GM21528 (cell line): ENCODE measurements around the gene CHRM4.
A peak's percentile ranks its signal among the peaks of the same experiment; 100 is the strongest.

ENCODE experiments used
- ATAC-seq: cut with Tn5 transposase; IDR thresholded peaks from one replicate; pipeline ENCODE4 v1.9.1; 2021; ENCODE audit warnings: mild to moderate bottlenecking, moderate library complexity; ENCODE audit not compliant: unreplicated experiment, low FRiP score

Gene CHRM4

DNA sequence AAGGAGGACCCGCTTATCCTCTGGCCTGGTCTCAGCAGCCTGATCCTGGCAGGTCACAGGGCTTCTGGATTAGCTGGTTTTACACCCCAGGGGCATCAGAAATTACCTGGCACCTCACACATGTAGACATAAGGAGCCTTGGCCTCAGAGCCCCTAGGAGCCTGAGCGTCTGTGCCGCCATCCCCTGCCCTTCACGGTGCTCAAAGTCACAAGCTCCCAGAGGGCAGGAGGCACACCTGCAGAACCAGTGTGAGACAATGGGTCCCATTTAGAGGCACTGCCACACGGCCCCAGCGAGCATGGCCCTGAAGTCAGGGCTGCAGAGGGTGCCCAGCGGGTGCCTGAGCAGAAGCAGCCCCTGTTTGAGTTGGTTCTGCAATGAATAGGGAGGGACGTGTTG is 40.4 kb downstream of the CHRM4 start:
- ATAC-seq = no peak

DNA sequence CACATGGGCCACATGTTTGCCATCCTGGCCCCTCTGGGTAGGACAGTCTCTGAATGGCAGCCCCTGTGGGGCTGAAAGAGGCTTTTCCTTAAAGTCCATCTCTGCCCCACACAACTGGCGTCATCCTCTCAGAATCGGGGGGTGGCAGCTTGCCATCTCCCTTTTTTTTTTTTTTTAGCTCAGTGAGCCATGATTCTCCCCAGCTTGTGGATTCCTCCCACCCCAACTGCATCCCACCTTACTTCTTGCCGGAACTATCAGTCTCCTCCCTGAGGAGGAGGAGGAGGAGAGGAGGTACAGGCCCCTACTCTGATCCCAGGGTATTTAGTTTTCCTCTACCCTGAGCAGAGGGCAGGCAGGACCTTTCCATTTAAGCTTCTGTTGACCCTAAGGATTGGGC is 40.9 kb downstream of the CHRM4 start:
- ATAC-seq = no peak

DNA sequence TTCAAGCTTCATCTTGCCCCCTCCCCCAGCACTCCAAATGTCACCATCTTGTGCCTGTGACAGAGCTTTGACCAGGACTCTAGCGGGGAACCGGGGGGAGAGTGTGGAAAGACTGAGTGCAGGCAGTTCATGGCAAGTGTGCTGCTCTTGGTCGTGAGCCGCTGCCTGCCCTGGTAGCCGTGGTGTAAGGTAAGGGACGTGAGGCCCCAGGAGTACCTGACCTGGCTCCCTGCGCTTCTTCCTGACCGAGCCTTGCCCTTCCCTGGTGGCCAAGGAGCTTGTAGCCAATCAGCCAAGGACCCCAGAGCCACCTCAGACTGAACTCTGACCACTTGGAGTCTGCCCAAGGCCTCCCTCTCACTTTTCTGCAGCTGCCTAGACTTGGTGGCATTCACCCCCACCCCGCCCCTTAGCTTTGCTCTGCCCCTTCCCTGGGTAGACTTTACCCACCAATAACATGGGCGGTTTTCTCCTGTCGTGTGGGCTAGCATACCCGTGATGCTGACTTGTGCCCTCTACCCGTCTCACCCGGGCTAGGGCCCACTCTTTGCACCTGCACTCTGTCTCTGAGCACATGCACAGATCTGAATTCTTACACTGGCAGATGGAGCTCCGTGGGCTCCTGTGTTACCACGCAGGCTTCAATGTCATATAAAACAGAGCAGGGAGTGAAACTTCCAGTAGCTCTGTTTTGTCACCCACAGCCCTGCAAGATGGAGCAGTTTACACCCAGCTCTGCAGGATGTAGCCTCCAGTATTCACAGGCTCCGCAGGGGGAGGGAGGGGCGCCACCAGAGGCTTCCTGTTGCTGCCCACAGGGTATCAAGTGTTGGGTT is 42.8 kb downstream of the CHRM4 start:
- no peak for ATAC-seq

DNA sequence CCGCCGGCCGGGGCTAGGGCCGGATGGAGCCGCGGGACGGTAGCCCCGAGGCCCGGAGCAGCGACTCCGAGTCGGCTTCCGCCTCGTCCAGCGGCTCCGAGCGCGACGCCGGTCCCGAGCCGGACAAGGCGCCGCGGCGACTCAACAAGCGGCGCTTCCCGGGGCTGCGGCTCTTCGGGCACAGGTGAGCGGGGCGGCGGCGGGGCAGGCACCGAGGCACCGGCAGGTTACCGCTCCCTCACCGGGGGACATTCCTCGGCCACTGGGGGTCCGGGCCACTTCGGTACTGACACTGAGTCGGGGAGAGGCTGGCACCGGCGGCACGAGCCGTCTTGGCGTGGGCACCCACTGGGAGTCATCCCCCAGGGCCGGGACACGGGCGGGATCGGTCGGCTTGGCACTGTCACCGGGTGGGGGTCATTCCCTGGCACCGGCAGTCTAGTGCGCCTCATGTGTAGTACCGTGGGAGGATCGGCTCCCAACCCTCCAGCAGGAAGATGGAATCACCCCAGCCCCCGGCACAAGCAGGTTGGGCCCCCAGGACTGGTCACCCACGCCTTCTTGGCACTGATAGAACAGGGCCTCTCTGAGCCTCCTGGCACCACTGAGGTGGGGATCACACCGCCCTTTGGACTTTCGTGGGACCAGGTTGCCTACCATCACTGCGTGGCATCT is 43.8 kb downstream of the CHRM4 start:
- peak; percentile 11 for ATAC-seq

DNA sequence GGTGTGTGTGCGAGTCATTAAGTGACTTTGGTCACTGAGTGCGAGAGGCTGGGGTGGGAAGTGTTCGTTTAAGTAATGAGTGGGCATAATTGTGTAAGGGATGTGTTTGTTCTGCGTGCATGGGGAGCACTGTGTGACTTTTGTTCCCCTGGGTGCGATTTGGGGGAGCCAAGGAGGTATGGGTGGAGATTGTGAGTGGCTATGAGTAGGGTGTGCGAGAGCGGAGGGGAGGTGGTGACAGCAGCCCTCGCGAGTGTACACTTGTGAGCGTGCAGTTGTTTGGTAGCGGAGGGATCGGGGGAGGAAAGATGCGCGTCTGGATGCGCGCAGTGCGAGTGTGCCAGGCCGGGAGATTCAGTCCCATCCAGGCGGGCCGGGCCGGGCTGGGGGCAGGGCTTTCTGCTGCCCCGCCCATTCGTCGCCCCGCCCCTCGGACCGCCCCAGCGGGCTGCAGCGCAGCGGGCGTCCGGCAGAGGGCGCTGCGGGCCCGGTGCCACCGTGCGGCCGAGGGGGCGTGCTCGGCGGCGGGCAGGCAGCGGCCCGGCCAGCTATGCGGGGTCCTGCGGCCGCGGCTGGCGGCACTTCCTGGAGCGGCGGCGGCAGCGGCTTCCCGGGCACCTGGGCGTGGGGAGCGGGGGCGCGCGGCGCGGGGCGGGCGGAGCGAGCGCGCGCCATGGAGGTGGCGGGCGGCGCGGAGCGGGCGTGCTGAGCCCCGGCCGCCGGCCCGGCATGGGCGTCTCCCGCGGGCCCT is 44.5 kb downstream of the CHRM4 start, which contains the start of gene DGKZ:
Gene DGKZ (plus strand): TSS at position 578 of the 751 bp plus-strand sequence. CDS start 197 bp downstream, outside the sequence.
- ATAC-seq = peak; percentile 64

DNA sequence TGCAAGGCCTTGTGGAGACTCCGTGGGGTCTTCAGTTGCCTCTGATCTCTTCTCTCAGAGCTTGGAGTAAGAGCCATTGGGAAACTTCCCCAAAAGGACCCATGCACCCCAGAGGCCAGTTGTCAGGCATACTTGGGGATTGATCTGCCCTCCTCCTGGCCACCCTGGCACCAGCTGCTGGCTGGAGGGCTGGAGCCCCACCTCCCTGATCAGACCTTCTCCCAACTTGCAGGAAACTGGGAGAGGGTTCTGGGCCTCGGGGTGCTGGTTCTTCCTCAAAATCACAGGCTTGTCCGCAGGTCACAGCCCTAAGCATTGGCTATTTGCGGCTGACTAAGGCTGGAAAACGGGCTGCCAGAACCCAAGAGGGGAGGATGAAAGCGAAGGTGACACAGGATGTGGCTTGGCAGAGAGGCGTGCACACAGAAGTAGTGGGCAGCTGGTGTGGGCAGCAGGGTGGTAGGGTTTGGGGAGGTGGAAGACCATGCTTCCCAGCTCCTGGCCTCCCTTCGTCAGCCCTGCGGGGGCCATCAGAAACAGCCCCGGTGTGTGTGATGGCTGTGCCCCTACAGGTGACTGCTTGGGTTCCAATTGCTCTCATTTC is 45.6 kb downstream of the CHRM4 start:
- ATAC-seq = no peak

DNA sequence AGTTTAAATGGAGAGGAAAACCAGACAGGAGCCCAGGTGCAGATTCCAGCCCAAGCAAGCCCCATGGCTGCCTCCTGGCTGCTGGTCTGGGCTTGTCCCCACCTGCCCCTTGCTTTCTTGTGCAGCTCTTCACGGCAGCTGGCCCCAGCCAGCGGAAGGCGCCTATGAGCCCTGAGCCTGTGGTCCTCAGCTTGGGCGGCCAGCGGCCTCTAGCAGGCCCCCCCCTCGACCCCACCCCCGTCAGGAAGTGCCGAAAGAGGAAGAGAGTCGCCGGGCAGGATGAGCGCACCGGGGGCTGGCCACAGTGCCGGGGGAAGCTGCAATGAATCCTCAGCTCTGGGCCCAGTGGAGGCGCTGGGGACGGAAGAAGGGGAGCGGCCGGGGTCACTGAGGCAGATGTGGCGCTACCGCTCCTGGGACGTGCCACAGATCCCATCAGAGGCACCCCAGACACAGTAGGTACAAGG is 46.4 kb downstream of the CHRM4 start:
- no peak for ATAC-seq

DNA sequence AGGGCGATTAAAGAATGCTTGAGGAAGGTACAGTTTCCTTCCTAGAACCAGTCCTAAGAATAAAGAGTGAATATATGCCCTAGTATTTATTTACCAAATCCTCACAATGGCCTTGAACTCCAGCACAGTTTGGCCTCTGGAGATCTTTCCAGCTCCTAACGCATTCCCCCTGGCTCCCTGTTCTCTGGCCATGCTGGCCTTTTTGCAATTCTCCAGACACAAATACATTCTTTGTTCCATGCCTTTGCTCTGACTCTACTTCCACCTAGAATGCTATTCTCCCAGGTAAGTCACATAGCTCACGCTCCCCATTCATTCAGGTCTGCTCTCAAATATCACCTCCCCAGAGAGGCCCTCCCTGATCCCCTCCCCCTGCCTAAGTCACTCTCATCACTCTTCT is 48.1 kb downstream of the CHRM4 start:
- no peak for ATAC-seq

DNA sequence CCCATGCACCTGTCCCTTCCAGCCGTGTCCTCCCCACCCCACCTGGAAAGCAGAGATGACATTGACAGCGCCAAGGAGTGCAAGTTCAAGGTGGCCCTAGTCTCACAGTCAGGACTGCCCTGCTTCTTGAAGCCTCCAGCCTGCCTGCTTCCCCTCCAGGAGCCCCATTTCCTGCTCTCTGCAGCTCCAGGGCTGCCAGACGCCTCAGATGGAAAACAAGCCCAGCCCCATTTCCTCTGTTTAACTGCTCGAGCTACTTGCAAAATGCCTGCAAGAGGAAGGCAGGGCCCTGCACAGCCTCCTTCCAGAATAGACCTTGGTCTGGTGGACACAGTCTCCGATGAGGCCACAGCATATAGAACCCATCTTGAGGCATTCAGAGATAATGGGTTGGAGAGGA is 49.3 kb downstream of the CHRM4 start:
- no peak for ATAC-seq

DNA sequence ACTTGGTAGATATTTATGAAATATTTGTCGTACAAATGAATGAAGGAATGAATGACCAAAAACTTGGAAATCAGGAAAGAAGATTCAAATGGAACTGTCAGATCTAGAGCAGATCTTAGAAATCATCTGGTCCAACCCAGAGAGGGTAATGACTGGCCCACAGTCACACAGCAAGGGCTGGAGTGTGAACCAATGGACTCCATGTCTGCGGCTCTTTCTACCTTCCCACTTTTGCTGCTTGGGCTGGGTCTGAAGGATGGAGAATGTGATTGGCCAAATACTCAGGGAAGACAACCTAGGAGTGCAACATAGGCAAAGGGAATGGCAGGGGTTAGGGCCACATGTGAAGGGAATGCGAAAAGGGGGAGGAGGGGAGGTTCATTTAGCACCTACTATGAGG is 50.1 kb downstream of the CHRM4 start:
- ATAC-seq = no peak

DNA sequence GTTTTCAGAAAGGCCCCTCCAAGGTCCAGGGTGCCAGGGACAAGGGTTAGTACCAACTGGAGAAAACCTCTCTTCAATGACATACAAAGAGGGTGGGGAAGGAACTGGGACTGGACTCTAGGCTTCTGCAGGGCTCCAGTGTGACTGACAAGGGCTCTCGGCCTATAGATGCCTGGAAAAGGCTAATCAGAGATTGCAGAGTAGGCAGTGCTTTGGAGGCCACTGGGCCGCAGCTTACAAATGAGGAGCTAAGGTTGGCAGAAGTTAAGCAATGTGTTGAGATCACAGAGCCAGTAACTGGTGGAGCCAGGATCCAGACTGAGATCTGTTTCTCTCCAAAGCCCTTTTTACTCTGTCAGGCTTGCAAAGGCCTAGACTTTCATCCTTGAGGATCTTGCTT is 51.8 kb downstream of the CHRM4 start:
- no peak for ATAC-seq

DNA sequence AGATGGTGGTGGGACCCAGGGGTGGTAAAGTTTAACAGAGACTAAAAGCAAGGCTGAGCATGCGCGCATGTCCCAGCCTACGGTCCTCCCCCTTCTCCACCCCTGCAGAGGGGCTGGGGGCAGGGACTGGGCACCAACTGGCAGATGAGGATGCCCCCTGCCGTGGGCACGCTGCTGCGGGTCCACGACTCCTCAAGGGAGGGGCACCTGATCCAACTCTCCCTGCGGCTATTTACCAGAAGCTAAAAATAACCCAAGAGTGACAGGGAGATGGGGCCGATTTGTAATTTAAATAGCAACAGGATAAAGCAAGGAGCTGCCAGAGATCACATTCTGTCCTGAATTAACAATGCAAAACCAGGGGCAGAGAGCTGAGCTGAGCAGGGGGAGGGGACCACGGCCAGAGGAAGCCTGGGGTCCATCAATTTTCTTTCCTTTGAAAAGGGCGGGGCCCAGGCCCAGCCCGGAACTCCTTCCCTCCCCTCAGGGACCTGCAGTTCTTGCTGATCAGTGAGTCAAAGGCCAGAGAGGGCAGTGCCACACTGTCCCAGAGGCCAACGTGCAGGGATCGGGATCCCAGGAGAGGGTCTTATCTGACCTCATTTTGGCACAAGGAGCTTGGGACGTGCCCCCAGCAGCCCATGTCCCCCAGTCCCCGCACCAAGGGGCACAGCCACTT is 52.4 kb downstream of the CHRM4 start:
- no peak for ATAC-seq

DNA sequence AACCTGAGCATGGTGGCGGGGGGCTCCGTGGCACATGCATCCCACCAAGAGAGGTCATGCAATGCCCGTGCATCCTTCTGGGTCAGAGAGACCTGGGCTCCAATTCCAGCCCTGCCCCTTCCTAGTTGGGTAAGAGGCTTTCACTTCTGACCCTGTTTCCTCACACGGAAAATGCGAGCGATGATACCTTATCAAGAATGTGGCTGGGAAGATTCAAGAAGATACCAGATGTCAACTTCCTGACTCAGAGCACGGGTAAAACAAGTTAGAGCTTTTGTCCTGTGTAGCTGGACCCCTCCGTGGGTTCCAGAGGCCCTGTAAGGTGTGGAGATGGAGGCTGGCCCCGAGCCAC is 53.0 kb downstream of the CHRM4 start:
- ATAC-seq = no peak

DNA sequence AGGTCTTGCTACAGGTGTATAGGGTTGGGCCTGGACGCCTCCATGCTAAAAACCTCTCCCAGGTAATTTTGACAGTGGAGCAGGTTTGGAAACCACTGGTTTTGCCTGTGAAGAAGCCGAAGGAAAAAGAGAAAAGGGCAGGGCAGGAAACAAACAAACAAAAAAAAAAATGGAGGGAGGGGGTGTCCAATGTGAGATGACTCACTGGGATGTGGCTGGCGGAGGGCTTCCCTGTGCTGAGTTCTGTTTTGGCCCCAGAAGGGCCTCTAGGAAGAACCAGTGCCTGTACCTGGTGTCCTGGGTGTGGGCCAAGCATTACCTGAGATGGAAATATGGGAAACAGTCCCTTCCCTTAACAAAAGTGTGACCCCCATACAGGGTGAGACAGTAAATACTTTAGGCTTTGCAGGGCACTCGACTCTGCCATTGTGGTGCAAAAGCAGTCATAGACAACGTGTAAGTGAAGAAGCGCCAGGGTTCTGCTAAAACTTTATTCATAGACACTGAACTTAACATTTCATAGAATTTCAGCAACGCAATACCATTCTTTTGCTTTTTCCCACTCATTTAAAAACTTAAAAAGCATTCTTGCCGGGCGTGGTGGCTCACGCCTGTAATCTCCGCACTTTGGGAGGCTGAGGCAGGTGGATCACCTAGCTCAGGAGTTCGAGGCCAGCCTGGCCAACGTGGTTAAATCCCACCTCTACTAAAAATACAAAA is 53.8 kb downstream of the CHRM4 start:
- no peak for ATAC-seq

DNA sequence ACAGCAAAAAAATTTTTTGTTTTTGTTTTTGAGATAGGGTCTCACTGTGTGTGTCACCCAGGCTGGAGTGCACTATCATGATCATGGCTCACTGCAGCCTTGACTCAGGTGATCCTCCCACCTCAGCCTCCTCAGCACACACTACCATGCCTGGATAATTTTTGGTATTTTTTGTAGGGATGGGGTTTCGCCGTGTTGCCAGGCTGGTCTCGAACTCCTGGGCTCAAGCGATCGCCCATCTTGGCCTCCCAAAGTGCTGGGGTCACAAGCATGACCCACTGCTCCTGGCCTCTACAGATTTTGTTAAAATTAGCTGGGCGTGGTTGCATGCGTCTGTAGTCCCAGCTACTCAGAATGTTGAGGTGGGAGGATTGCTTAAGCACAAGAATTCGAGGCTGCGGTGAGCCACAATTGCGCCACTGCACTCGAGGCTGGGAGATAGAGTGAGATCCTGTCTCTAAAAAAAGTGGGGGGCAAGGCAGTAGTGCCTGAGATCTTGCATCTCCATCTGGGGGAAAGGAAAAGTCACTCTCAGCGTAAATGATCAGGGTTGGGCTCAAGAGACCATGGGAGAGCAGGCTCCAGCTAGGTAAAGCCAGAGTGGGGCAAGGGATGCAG is 54.9 kb downstream of the CHRM4 start:
- no peak for ATAC-seq

DNA sequence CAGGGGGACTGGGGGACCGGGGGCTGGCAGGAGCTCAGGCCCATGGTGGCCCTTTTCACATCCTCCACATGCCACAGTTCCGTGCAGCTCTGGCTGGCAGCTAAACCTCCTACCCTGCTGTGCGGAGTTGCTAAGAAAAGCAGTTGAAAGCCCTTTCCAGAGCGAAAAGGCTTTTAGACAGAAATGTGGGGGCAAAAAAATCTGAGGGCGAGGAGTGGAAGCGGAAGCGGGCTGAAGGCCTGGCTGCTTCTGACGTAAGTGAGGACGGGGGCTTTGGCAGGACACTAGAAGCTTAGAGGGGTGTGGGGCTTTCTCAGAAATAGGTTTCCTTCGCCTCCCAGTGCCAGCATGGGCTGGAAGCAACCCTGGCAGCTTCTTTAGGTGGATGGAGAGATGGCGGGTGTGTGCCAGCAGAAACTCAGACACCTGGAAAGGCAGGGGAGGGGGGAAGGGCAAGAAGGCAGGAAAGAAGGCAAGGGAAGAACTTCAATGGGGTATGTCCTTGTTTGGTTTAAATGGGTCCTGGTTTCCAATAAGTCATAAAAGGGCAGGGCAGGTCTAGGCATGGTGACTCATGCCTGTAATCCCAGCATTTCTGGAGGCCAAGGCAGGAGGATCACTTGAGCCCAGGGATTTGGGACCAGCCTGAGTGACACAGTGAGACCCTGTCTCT is 55.5 kb downstream of the CHRM4 start:
- no peak for ATAC-seq

DNA sequence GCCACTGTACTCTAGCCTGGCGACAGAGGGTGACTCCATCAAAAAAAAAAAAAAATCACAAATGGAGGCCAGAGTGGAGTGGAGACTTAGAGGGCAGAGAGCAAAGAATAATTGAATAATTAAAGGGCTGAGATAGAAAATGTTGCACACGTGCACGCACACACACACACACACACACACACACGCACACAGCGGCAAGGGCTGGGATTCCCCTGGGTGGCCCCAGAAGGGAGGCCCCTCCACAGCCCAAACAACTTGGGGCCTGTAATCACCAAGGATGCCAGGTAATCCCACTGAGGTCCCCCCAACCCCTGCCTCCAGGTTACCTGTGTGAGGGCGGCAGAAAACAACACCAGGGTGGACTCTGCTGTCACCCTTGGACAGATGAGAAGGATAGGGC is 56.3 kb downstream of the CHRM4 start:
- ATAC-seq = no peak

DNA sequence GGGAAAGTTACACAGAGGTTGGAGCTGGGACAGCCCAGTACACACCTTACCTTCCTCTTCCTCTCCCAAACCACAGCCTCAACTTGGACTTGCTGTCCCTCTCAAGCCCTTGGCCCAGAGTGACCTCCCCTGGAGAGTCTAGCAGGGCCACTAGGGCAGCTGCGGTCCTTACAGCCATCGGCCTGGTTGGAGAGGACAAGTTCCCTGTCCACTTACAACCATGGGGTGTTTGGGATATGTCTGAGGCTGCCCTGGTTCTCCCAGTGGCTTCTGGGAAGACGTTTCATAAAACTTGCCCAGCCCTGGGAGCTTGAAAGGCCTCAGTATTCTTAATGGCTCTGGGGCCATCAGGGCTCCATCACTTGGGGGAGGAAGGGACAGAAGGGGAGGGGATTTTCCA is 57.4 kb downstream of the CHRM4 start:
- no peak for ATAC-seq
